IPS-NIHi7 (cell line): ENCODE results near the gene NCOR2.

Source experiments
- DNase-seq: peaks from one replicate; pipeline ENCODE4 v3.0.0; 2012; ENCODE audit warnings: mixed read lengths; ENCODE audit errors: extremely low spot score

NCOR2 gene

GRCh38 chr12:124559182-124560017 is 8.0 kb downstream of the NCOR2 start:
- DNase-seq, result no peak

- DNase-seq, result no peak
Measured at GRCh38 chr12:124558313-124558712, 9.1 kb downstream of the NCOR2 start.

- peak; percentile 50 for DNase-seq
Measured at GRCh38 chr12:124557518-124558223, 9.7 kb downstream of the NCOR2 start.

GRCh38 chr12:124556896-124557501 is 10.4 kb downstream of the NCOR2 start:
- no peak for DNase-seq

DNA sequence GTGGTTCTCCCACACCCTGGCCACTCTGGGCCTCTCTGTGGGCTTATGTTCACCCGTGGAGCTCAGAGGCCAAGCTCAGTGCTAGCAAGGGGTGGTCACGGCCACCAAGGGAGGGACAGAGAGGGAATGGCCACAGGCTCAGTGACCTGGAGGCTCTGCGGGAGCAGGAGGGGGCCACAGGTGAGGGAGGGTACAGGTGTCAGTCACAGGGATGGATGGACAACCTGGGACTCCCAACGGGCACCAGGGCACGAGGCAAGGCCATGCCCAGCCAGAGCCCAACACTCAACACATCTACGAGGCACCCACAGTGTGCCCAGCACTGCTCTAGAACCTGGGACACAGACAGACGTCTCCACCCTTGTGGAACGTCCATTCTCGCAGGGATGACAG is 11.3 kb downstream of the NCOR2 start:
- no peak for DNase-seq

DNA sequence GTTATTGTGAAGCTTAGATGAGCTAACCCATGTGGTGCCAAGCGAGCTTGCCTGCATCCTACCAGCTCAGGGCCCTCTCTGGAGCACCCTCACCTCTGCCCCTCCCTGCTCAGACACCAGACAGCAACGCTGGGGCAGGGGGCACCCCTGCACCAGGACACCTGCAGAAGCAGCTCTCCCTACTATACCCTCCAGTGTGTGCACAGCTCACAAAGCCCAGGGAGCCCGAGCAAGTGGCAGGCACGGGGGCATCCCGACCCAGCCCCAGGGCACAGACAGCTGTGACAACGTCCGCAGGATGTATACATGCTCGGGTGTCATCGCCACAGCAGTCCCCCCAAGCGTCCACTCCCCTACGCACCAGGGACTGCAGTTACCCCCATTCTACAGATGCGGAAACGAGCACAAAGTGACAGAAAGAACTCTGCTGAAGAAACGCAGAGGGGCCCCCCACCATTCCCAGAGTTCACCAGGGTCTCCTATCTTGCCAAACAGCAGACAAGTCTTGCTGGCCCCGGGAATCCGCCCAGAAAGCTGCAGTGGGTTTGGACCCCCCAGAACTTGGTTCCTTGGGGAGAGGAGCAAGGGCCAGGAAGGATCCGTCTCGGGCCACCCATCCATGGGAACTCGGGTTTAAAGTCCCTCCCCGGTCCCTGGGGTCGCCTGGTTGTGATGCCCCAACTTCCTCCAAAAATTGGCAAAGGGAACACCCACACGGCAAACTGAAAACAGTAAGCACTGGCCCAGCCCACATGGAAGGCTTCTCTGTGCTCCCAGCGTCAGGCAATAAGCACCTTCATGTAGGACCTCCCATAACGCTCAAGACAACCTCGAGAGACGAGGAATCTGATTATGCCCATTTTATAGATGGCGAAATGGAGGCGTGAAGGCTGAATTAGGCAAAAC is 12.0 kb downstream of the NCOR2 start:
- no peak for DNase-seq

GRCh38 chr12:124554429-124555029 is 12.9 kb downstream of the NCOR2 start:
- no peak for DNase-seq

DNA sequence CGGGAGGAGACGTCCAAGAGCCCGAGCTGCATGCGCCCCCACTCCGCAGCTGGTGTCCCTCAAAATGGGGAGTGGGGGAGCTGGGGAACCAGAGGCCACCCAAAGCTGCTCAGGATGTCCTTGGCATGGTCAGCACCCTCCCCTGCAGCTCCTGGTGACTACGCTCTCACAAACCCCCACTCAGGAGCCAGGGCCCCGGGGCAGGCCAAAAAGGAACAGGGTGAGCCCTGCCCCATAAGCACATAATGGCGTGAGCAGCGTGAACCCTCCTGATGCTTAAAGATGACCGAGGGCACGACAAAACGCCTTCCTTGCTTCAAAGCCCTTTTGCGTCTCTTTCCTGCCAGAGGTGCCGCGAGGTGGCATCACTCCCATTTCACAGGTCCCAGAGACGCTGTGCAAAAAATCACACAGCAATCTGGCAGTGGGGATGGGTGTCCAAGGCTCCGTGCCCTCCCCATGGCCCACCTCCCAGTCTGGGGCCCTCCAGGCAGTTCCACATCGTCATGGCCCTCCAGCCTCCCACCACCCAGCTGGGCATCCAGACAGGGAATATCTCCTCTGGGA is 13.5 kb downstream of the NCOR2 start:
- no peak for DNase-seq

DNA sequence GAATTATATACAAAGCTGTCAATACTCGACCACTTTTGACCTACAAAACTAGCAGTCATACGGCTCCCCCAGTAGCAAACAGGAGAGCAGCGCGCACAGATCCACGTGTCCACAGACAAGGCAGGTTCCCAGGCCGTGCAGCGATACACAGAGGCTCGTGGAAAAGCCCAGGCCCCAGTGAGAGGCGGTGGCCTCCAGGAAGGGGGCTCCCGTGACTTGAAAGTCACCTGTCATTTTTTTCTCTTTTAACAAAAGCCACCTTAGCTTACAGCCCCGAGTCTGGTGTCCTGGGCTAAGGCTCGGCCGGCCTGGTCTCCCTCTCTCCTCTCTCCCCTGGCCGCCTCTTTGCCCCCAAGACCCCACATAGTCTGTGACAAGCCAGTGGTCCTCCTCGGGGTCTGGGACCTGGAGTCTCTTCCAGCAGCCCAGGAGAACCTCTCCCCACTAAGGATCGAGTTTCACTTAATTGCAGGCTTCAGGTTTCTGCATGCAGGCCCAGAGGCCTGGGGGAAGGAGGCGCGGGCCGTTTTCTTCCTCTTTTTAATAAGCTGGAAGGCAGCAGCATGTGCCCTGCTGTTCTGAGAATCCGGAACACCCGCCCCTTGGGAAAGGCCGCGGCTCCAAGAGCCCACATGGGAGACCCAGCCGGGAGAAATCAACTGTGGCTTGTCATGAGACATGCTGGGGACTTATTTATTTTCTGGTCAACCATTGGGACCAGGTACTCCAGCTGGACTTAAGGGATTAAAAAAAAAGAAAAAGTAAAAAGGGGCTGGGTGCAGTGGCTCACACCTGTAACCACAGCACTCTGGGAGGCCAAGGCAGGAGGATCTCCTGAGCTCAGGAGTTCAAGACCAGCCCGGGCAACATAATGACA is 15.9 kb downstream of the NCOR2 start:
- DNase-seq, result no peak

GRCh38 chr12:124550123-124551089 is 17.0 kb downstream of the NCOR2 start:
- DNase-seq, result no peak

DNA sequence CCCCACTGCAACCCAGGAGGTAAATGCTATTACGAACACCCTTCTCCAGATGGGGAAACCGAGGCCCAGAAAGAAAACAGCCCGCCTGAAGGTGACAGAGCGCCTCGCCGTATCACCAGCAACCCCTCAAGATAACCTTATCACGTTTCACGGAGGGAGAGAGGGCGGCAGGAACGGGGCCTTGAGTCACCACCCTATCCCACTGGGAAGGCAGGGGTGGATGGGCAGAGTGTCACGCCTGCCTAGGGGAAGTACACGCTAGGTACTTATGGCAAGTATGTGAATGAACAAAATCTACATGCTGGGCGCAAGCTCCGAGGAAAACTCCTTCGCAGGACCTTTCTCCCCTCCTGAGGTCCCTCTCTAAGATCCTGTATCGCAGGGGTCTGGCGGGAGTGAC is 17.8 kb downstream of the NCOR2 start:
- DNase-seq, result no peak

DNA sequence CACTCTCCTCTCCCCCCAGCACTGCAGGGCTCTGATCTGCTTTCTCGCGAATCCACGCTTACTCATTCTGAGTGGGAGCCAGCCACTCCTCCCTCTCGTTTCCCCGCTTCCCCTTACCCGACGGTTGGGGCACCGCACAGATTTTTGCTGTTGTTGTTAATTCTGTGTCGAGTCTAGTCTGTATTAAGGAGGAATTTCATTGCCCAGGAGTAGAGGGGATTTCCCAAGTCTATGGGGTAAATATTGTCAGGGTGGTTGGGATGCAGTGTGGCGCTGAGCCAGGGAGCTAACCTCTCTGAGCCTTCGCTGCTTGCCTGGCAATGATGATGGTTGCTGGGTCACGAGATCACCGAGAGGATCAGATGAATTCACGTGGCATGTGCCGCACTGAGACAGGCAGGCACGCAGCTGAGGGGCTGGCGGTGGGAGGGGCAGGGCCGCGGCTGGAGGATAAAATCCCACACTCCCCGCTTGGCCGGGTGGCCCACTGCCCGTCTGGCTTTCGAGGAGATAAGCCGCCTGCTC is 18.5 kb downstream of the NCOR2 start:
- no peak for DNase-seq

DNA sequence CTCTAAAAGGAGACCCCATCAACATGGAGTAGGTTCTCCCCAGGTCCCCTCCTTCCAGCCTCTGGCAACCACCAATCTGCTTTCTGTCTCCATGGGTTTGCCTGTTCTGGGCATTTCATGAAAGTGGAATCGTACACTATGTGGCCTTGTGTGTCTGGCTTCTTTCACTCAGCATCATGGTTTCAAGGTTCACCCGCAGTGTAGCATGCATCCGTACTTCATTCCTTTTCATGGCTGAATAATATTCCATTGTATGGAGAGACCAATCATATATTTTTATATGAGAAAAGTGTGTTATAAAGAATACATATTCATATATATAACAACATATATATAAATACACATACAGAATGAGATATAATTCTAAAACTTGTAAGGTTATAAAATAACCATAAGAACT is 19.8 kb downstream of the NCOR2 start:
- DNase-seq, result no peak

DNA sequence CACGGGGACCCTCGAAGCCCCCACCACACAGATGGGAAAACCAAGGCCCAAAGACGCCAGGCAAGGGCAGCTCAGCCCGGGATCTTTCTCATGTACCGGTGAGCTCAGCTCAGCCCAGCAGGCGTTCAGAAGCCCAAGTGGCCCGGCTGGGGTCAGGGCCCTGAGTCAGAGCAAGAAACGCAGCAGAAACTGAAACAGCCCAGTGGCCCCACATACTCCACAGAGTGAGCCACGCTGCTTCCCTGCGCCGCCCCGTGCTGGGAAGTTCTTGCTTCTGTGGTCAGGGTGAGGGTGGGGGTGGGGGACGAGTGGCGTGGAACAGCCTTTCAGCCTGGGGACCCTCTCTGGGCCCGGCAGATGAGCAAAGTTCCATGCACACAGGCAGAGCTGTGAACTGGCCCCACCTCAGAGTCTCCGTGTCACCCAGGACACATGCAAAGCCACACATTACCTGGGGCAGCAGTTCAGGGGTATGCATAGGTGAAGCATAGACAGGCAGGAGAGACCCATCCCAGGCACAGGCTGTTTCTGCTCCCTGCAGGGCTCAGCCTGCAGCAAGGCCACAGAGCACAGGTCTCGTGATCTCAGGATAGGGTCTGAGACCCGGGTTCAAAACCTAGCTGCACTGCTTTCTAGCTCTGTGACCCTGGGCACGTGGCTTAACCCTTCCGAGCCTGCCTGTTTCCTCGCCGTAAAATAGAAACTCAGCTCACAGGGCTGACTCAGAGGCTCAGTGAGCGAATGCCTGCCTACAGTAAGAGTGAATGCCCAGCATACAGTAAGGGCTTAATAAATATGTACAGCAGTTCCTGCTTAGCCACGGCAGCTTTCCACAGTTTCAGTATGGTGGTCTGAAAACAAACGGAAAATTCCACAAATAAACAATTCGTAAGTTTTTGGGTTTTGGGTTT is 21.6 kb downstream of the NCOR2 start:
- DNase-seq, result no peak

- no peak for DNase-seq
Measured at GRCh38 chr12:124544983-124545382, 22.4 kb downstream of the NCOR2 start.

GRCh38 chr12:124544311-124544970 is 23.0 kb downstream of the NCOR2 start:
- no peak for DNase-seq
